Neural cell (in vitro differentiated cells): ENCODE results near the gene CDK5RAP2.

Experiments
- CTCF ChIP-seq: fragments of 450-650 bp; IDR thresholded peaks from 2 replicates; pipeline ENCODE4 v1.5.1; 2014; ENCODE audit warnings: antibody characterized with exemption, mild to moderate bottlenecking, moderate library complexity; ENCODE audit not compliant: poor library complexity, severe bottlenecking
- EZH2 ChIP-seq: fragments of 200-600, 300-800 bp; shearing (Covaris generic), sonication (generic); IDR thresholded peaks from 2 replicates; pipeline ENCODE4 v1.6.1; 2014; ENCODE audit warnings: antibody characterized with exemption, low read length, borderline replicate concordance, mild to moderate bottlenecking; ENCODE audit not compliant: insufficient read depth, poor library complexity, severe bottlenecking
- POLR2AphosphoS5 ChIP-seq: IDR thresholded peaks from 2 replicates; pipeline ENCODE4 v1.6.1; 2012
- SMC3 ChIP-seq: fragments of 450-650 bp; conservative IDR thresholded peaks from 2 replicates; pipeline ENCODE4 v1.6.1; 2014; ENCODE audit warnings: antibody characterized with exemption, mild to moderate bottlenecking, moderate library complexity; ENCODE audit not compliant: poor library complexity

DNA sequence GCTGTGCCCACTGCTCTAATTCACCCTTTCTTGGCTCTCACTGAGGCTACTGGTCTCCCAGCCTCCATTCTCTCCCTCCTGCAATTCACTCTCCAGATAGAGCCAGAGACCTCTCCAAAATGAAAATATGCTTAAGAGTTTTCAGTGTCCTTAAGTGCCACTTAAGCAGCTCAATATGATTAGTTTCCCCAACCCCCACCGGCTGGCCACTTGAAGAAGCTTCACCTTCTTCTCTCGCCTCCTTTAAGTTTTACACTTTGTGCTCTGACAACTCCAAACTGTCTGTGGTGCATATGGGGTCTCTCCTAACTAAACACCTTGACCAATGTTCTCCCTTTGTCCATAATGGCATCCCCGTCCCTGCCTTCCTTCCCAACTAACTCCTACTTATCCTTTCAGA lies 53.4 kb downstream of the CDK5RAP2 start:
- TF ChIP-seq CTCF (no peak), SMC3 (no peak), EZH2 (no peak), POLR2AphosphoS5 (no peak)
